Fibroblast of mammary gland (primary cell): ENCODE measurements around the gene TCF25.

Source experiments
- DNase-seq: peaks from one replicate; pipeline ENCODE4 v3.0.0-alpha.2; 2010; ENCODE audit warnings: low read depth
- H3K4me3 ChIP-seq: 2 replicates; pipeline ENCODE4 v1.5.1; 2011; ENCODE audit warnings: low read depth, mild to moderate bottlenecking, low read length, moderate library complexity; ENCODE audit not compliant: control insufficient read depth
- TF ChIP-seq, protein P1 (sequence below): conservative IDR thresholded peaks from 2 replicates; pipeline ENCODE4 v1.5.1; 2011; ENCODE audit warnings: low read depth, low read length, inconsistent platforms; ENCODE audit not compliant: control insufficient read depth, insufficient read depth

Gene TCF25

DNA sequence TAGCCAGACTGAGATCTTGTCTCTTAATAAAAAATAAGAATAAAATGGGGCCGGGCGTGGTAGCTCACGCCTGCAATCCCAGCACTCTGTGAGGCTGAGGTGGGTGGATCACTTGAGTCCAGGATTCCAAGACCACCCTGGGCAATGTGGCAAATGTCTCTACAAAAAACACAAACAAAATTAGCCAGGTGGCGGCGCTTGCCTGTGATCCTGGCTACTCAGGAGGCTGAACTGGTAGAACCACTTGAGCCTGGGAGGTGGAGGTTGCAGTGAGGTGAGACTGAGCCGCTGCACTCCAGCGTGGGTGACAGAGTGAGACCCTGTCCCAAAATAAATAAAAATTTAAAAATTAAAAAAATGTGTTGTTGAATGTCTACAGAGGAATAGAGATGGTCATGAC is 72.3 kb downstream of the TCF25 start:
- no peak overlapping the region for H3K4me3 ChIP-seq
- no peak for DNase-seq
- TF ChIP-seq, protein P1, sequence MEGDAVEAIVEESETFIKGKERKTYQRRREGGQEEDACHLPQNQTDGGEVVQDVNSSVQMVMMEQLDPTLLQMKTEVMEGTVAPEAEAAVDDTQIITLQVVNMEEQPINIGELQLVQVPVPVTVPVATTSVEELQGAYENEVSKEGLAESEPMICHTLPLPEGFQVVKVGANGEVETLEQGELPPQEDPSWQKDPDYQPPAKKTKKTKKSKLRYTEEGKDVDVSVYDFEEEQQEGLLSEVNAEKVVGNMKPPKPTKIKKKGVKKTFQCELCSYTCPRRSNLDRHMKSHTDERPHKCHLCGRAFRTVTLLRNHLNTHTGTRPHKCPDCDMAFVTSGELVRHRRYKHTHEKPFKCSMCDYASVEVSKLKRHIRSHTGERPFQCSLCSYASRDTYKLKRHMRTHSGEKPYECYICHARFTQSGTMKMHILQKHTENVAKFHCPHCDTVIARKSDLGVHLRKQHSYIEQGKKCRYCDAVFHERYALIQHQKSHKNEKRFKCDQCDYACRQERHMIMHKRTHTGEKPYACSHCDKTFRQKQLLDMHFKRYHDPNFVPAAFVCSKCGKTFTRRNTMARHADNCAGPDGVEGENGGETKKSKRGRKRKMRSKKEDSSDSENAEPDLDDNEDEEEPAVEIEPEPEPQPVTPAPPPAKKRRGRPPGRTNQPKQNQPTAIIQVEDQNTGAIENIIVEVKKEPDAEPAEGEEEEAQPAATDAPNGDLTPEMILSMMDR = no peak

DNA sequence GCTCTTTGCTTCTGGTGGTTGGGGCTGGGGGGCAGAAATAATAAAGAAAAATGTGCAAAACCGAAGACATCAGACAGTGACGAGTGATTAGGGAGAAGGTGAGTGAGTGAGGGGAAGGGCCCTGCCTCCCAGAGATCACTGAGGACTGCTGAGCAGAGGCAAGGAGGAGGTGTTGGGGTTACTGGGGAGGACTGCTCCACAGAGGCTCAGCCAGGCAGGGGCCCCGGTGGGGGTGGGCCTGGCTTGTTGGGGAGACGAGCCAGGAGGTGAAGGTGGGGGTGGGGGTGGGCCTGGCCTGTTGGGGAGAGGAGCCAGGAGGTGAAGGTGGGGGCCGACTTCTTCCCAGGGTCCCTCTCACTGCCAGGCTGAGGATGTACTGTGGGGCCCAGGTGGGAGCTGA is 73.1 kb downstream of the TCF25 start:
- TF ChIP-seq, protein P1 = no peak
- no peak overlapping the region for H3K4me3 ChIP-seq
- DNase-seq = no peak

DNA sequence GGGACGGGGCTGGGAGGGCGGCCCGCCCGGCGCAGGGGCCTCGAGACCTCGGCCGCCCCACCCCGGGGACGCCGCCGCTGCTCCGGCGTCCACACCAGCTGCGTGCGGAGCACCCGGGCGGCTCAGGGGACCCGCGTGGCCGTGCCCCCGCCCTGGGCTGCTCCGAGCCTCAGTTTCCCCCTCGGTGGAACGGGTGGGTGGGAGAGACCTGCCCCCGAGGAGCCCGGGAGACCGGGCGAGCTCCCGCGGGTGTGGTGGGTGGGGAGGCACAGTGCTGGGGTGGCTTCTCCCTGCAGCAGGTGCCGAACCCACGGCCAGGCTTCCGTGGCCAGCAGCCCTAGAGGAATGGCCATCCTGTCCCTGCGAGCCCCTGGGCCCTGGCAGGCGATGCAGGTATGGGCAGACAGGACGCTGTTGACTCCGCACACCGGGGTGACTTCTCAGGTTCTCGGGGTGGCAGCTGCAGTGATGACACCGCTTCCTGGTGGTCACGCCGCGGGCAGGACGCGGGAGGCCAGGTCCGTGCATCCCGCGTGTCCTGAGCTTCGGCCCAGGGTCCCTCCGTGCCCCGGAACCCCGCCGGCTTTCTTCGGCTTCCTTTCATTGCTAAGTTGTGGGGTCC is 75.8 kb downstream of the TCF25 start:
- no peak for DNase-seq
- H3K4me3 ChIP-seq = peak overlapping the region; percentile 54
- TF ChIP-seq, protein P1 = no peak

DNA sequence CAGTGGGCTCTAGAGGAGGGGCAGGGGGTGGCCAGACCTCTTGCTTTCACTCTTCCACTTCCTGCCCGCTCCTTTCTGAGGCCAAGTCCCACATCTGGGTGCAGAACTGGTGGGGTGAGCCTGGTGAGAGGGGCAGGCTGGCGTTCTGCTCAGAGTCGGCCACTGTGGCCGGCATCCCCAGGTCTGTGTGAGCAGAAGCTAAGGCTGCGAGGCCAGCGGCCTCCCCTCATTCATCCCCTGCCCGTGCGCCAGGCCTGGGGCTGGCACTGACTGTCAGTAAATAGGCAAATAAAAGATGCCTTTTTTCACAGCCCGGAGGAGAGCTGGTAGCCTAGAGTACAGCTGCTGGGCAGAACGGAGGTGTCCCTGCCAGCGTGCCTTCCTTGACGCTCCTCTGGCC is 76.4 kb downstream of the TCF25 start:
- DNase-seq = no peak
- TF ChIP-seq, protein P1 = no peak
- peak overlapping the region; percentile 54 for H3K4me3 ChIP-seq

DNA sequence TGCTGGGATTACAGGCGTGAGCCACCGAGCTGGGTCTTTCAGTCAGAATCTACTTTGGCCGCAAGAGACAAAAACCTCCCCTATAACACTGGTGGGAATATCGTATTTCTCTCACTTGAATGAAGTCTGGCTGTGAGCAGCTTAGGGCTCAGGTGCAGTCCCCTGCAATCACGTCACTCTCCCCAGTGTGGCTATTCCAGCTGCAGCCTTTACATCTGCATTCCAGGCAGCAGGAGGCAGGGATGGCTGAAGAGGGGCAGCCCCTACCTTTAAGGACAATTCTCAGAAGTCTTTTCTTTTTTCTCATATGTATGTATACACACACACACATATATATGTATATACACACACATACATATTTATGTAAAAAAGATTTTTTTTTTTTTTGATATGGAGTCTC is 78.1 kb downstream of the TCF25 start:
- TF ChIP-seq, protein P1 = no peak
- DNase-seq = no peak
- no peak overlapping the region for H3K4me3 ChIP-seq

DNA sequence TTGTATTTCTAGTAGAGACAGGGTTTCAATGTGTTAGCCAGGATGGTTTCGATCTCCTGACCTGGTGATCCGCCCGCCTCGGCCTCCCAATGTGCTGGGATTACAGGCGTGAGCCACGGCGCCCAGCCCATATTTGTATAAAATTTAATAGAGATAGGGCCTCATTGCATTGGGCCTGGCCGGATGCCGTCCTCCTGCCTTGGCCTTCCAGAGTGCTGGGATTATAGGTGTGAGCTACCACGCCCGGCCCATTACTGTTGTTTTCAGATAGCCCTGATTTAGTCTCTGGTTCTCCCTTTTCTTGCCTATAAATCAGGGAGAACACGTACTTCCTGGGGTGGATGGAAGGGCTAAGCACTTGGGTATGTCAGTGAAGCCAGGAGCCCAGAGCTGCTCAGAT is 78.7 kb downstream of the TCF25 start:
- TF ChIP-seq, protein P1 = no peak
- H3K4me3 ChIP-seq = no peak overlapping the region
- DNase-seq = no peak

DNA sequence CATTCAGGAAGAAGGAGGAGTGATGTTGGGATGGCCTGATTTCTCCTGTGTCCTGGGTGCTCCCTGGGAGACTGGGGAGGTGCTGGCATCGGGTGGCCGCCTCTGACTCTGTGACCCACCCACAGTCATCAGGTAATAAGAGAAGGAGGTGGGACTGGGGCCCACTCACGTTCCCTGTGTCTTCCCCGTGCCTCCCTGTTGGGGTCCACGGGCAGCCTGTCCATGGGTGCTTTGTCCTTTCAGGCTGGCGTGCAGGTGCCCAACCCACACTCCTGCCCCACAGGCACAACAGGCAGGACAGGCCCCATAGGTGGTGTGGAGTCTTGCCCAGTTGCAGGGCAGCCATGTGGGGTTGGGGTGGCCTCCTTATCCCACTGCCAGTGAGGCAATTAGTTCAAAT is 79.2 kb downstream of the TCF25 start:
- H3K4me3 ChIP-seq = no peak overlapping the region
- DNase-seq = no peak
- TF ChIP-seq, protein P1 = no peak
